SIG-M5 treated with dmso at 0.1 percent for 504 hours (cell line): ENCODE measurements around the gene MEGF11.
"Not testable (repeated sequence)": the region's sequence is repeated elsewhere in the genome, so short reads cannot be mapped to it uniquely, and the experiment has no call there.

ENCODE experiments used
- DNase-seq: peaks from one replicate; lab custom pipeline; 2025; ENCODE audit not compliant: unreplicated experiment; lab: John Stamatoyannopoulos, UW

Gene MEGF11

GRCh38 chr15:66276546-66276945, 23.0 kb upstream of the MEGF11 start:
- DNase-seq, result no peak

- DNase-seq, result no peak
These were observed 21.8 kb upstream of the MEGF11 start for GRCh38 chr15:66275352-66275751.

DNA sequence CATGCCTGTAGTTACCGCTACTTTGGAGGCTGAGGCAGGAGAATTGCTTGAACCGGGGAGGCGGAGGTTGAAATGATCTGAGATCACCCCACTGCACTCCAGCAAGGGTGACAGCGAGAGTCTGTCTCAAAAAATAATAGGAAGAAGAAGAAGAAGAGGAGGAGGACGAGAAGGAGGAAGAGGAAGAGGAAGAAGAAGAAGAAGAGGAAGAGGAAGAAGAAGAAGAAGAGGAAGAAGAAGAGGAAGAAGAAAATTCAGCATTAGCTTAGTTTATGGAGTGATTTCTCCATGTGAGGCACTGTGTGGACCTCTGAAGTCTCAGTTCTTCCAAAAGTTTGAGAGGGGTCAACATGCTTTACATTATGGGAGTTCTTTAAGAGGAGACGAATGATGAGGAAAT, 17.4 kb upstream of the MEGF11 start:
- DNase-seq, result no peak

DNA sequence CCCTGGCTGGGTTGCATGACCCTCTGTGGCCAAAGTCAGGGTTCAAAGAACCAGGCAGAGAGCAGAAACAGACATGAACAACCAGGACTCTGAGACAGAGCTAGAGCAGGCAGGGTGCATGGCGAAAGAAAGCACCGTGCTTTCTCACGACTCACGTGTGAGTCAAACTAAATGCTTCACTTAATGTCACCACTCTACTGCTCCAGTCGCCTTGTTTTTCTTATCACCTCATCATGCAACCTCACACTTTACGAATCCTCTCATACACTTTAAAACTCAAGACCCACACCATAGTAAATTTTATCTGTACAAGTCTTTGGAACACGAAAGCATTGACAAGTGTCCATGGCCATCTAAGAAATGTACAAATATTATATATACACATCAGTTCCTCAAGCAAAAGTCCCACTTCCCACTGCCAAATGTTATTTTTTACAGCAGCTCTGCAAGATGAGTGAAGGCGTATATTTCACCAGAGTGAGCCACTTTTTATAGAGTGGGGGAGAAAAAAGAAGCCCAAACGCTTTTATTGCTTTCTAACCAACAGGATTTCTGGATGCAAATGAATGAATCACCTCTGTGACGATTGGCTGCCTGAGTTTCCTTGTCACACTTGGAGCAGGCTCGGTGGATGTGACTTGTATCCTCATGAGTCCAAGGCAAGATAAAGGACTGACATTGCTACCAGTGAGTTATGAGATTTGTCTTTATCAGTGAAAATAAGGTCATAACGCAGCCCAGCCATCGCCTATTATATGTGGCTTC, 16.0 kb upstream of the MEGF11 start:
- DNase-seq, result peak; percentile 92

DNA sequence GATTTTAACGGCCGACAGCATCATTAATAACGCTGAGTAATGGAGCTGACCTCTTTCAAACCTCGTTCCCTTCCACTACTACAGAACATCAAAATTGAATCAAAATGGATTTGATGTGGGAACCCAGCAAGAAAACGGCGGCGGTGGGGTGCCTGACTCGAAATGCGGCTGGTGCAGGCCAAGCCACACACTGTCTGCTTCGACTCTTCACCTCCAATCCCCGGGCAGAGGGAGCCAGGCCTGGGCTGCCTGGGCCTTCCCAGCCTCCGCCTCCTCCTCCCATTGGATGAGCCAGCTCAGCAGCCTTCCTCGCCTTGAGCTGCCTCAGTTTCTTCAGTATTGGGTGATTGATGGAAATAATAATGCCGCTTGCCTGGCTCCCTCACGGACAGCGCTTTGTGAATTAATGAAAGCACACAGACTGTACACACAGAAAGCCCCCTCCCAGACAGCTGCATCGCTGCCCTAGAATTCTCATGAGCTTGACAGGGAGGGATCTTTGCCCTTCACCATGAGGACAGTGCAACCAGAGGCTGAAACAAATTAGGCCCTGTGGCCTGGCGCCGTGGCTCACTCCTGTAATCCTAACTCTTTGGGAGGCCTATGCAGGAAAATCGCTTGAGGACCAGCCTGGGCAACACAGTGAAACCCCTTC, 11.4 kb upstream of the MEGF11 start:
- DNase-seq, result no peak

DNA sequence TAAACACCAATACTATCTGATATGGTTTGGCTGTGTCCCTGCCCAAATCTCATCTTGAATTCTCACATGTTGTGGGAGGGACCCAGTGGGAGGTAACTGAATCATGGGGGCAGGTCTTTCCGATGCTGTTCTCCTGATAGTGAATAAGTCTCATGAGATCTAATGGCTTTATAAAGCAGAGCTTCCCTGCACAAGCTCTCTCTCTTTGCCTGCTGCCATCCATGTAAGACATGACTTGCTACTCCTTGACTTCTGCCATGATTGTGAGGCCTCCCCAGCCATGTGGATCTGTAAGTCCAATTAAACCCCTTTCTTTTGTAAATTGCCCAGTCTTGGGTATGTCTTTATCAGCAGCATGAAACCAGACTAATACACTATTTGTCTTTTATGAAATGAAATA, 9.3 kb upstream of the MEGF11 start:
- not testable (repeated sequence) for DNase-seq

- DNase-seq, result no peak
These were observed 7.5 kb upstream of the MEGF11 start for GRCh38 chr15:66261056-66261455.

DNA sequence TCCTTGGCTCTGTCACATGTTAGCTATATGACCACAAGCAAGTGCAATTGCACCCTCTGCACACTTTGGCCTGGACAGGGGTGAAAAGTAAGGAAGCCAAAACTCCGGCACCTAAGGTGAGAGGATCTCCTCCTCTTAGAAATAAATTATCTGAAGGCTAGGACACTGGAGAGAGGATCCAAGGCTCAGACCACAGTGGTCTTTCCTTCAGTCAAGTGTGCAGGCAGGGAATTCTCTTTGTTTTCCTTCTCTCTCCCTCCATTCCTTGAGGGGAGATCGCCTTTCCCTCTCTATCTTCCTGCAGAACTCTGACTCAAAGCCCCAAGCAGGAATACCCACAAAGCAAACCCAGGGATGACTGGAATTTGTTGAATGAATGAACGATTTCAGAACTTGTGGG, 3.1 kb upstream of the MEGF11 start:
- no peak for DNase-seq

DNA sequence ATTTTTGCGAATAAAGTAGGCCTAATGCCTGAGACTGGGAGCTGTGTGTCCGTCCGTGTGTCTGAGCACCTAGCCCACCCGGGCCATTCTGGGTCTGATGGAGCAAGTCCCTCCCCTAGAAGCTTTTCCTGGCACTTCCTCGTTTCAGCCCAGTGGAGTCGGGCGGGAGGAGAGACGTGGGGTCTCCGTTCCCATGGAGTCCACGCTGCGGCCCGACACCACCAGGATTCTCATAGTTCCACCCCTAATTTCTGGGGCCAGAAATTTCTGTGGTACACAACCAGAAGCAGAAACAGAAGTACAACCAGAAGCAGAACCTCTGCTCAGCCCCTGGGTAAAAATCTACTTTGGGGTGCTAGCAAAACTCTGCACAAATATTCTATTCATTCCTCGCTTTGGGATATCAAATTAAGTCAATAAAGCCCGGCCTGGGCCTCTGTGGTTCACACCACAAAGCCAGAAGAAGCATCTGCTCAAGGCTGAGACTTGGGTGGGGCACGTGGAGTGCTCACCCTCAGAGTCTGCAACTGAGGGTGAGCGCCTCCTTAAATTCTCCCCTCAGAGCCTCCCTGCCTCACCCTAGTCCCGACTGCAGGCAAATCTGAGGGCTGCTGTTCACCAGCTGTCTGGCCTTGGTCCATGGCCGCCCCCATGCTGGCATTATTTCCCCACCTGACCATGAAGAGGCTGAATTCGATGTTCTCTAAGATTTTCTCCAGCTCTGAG, 1.6 kb upstream of the MEGF11 start:
- DNase-seq, result no peak

DNA sequence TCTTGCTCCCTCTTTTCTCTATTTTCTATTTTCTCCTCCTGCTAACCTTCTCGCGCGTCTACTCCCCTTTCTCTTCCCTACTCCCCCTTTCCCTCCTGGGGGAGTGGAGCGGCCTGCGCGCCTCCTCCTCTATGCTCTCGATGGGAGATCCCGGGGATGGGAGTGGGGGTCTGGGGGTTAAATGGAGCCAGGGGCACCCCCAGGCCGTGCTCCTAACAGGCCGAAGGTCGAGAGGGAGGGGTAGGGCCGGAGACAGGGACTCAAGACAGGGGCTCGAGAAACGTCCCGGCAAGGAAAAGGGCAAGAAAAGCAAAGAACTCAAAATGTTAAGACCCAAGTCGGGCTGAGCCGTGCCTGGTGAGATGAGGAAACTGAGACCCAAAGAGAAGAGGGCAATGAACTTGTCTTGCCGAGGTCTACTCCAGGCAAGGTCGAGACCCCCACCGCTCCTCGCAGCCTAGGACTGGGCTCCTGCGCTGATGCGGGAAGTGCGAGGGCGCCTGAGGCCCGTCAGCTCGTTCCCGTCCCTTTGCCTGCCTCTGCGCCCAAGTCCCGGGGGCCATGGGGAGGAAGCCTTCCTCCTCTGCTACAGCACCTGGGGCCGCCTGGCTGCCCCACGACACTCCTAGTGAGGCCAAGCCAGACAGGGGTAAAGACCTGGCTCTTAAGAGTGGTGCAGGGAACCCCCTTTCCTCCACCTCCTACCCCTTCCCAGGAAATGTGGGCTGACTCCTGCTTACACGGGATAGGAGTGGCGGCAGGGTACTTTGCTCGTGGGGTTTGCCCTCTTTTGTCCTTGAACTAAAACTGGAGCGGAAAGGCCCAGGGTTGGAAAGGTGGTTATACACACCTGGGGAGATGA, 770 bp upstream of the MEGF11 start:
- DNase-seq, result no peak

- no peak for DNase-seq
These were observed 699 bp downstream of the MEGF11 start for GRCh38 chr15:66252685-66253417.

DNA sequence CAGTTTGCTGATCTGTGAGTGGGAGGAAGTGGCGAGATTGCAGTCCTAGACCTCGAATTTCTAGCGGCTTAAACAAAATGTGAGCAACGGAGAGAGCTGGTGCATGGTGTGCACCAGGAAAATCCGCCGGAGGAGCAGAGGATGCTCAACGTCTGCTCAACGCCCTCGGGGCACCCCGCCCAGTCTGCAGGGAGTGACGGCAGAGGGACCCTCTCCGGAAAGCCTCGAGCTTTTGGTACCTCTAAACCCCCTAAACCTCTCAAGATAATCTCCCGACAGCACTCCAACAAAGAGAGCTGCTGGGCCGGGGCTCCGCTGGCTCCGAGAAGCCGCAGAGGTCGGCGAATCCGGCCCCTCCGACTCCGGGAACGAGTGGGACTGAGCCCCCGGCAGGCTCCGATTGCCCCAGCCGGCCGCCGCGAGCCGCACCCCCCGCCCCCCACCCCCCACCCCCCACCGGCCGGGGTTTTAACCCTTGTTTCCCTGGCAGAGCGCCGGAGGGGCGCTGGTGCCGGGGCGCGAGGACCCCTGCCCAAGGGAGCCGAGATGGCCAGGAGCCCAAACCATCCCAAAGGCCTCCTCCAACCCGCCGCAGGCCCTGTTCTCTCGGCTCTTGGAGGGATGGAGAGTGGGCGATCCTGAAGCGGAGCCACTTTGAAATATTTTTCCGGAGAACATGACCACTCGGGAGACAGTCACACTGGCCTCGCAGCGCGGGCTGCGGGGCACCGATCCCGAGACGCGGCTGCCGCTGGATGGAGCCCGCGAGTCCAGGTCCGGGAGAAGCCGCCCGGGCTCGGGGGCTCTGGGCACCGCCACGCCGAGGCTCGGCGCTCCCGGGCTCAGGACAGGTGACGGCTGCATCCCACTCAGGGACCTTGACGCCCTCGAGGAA, 1.5 kb downstream of the MEGF11 start:
- peak; percentile 8 for DNase-seq

- no peak for DNase-seq
These were observed 2.3 kb downstream of the MEGF11 start for GRCh38 chr15:66251065-66251789.

DNA sequence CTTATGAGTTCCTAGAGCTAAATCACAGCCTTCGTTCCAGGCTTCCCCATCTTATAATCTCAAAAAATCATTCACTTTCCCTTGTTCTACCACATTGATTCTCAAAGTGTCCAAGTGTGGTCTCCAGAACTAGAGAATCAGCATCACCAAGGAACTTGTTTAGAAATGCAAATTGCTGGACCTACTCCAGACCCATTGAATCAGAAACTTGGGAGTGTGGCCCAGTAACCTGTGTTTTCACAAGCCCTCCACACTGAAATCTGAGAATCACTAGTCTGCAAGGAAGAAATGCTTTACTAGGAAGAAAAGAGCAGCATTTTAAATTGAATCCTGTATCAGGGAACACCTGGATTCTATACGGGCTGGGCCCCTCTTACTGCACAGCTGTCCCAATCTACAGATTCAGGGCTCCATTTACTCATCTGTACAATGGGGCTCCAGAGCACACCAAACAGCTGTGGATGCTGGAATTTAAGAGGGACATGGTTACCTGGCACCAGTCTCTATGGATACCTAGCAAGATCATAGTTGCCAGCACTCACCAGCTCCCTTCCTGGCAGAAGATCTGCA, 3.9 kb downstream of the MEGF11 start:
- no peak for DNase-seq

GRCh38 chr15:66246937-66247336, 6.6 kb downstream of the MEGF11 start:
- DNase-seq, result no peak

GRCh38 chr15:66245832-66246231, 7.7 kb downstream of the MEGF11 start:
- DNase-seq, result not testable (repeated sequence)

DNA sequence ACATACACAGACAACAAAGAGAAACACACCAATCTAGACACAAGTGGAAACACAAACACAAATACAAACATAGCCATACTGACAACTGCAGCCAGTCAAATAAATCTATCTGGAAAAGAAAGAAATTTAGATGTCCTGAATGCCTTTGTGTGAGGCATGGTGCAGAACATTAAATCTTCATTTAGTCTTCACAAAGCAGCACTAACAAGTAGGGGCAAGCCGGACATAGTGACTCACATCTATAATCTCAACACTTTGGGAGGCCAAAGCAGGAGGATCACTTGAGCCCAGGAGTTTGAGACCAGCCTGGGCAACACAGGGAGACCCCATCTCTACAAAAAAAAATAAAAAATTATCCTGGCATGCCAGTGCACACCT, 11.7 kb downstream of the MEGF11 start:
- DNase-seq, result no peak

GRCh38 chr15:66241087-66241907, 12.3 kb downstream of the MEGF11 start:
- DNase-seq, result no peak
